Measurements from ENCODE around the gene MTHFD1L.
"Not testable (repeated sequence)": the region's sequence is repeated elsewhere in the genome, so short reads cannot be mapped to it uniquely, and the experiment has no call there.

Gene MTHFD1L

DNA sequence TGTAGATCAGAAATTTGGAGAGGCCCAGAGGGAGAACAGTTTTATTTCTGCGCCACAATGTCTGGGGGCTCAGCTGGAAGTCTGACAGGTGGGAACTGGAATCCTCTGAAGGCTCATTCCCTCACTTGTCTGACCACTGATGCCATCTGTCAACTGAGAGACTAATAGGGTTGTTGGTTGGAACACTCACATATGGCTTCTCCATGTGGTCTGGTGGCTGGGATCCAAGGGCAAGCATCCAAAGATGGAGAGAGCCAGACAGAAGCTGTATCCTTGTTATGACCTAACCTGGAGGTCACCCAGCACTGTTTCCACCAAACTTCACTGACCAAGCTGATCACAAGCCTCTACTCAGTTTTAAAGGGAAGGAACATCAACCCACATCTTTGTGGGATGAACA lies 256.4 kb downstream of the MTHFD1L start:
- H3K4me1 ChIP-seq (ENCODE audit: control insufficient read depth in 1 of 2, insufficient read depth in 2 of 2, low read length in 2 of 2) = peaks cover 0 to 3% of the 10 kb centered on the region in 2 donors
- H3K27ac ChIP-seq (ENCODE audit: low read length) = no peak overlapping the region

DNA sequence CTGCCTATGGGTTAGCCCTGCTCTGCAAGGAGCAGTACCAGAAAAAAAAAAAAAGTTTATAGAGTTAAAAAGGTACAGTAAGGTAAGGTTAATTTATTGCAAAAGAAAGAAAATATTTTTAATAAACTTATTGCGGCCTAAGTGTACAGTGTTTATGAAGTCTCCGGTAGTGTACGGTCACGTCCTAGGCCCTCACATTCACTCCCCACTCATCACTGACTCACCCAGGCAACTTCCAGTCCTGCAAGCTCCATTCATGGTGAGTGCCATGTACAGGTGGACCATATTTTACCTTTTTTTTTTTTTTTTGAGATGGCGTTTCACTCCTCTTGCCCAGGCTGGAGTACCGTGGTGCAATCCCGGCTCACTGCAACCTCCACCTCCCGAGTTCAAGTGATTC lies 258.1 kb downstream of the MTHFD1L start:
- not testable (repeated sequence) for H3K27me3 ChIP-seq (ENCODE audit: low read depth, low read length); H3K4me3 ChIP-seq (ENCODE audit: low read depth in 1 of 2, low read length in 2 of 2); H3K9me3 ChIP-seq (ENCODE audit: control insufficient read depth in 1 of 2, low read length in 2 of 2); H3K27ac ChIP-seq (ENCODE audit: low read length); H3K4me1 ChIP-seq (ENCODE audit: control insufficient read depth in 1 of 2, insufficient read depth in 2 of 2, low read length in 2 of 2); H3K36me3 ChIP-seq (ENCODE audit: control insufficient read depth in 1 of 2, insufficient read depth in 2 of 2, low read length in 2 of 2)

More for the DNA sequence above, 256.4 kb downstream of the MTHFD1L start:
- Histone ChIP-seq H3K9me3 (ENCODE audit: control insufficient read depth in 1 of 2, low read length in 2 of 2) (no peaks in the 10 kb centered on the region), H3K27me3 (ENCODE audit: low read depth, low read length) (no peaks in the 10 kb centered on the region), H3K4me3 (ENCODE audit: low read depth in 1 of 2, low read length in 2 of 2) (no peak overlapping the region), H3K36me3 (ENCODE audit: control insufficient read depth in 1 of 2, insufficient read depth in 2 of 2, low read length in 2 of 2) (no peaks in the 10 kb centered on the region)

DNA sequence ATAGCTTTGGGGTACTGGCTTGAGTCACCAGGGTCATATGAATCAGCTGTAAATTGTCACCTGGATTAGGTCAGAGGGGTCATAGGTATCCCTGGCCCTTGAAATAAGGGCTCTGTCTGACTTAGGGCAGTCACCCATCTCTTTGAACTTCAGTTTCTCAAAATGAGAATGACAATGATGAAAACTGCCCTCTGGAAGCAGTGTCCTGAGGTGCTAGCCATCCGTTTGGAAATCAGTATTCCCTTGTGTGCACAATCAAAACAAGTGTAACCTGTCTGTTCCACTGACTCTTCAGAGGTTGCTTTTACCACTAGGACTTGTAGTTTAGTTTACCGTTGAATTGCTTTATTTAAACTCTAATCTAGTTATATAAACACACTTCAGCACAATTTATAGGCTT lies 259.7 kb downstream of the MTHFD1L start:
- not testable (repeated sequence) for H3K27ac ChIP-seq (ENCODE audit: low read length); H3K4me3 ChIP-seq (ENCODE audit: low read depth in 1 of 2, low read length in 2 of 2); H3K27me3 ChIP-seq (ENCODE audit: low read depth, low read length); H3K36me3 ChIP-seq (ENCODE audit: control insufficient read depth in 1 of 2, insufficient read depth in 2 of 2, low read length in 2 of 2); H3K4me1 ChIP-seq (ENCODE audit: control insufficient read depth in 1 of 2, insufficient read depth in 2 of 2, low read length in 2 of 2); H3K9me3 ChIP-seq (ENCODE audit: control insufficient read depth in 1 of 2, low read length in 2 of 2)

DNA sequence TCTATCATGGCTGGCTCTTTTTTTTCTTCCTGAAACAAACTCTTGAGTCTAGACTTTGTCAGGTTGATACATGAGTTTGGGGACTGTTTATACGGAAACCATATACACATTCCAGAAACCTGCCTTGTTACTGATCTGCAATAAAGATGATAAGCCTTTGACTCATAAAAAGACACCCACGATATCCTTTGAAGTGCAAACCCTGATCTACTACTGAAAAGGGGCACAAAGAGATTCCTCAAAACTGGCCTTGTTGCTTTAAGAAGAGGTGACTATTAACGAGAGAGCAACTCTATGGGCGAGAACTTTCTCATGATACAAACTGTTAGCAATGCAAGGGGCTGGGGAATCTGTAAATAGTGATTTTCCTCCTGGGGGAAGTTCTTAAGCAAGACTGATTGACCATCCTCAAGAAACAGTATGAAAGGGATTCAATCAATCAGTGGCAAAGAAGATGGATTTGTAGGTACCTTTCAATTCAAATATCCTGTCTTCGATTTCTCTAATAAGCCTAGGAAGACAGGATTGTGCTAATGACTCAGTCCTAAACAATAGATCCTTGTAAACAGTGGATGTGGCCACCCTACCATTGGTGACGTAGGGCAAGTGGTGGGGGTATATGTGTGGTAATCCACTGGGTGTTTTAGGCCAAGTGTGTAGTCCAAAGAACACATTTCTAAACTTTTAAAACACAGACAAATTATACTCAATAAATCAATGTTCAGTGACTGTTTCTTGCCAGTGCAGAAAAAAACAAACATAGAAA lies 260.3 kb downstream of the MTHFD1L start:
- H3K27me3 ChIP-seq (ENCODE audit: low read depth, low read length); H3K4me3 ChIP-seq (ENCODE audit: low read depth in 1 of 2, low read length in 2 of 2); H3K4me1 ChIP-seq (ENCODE audit: control insufficient read depth in 1 of 2, insufficient read depth in 2 of 2, low read length in 2 of 2); H3K9me3 ChIP-seq (ENCODE audit: control insufficient read depth in 1 of 2, low read length in 2 of 2); H3K27ac ChIP-seq (ENCODE audit: low read length); H3K36me3 ChIP-seq (ENCODE audit: control insufficient read depth in 1 of 2, insufficient read depth in 2 of 2, low read length in 2 of 2): not testable (repeated sequence)

DNA sequence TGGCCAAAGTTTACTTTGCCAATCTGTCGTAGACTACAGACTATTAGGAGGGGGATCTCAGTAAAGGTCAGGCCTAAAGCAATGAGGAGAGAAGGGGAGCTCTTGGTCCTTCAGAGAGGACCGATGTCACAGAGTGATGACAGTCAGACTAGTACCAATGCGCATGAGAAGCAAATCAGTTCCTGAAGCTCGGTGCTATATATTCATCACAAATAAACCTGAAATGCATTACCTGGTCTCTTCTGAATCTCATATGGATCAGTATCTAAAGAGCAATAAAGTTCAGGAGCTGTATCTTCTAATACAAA lies 260.9 kb downstream of the MTHFD1L start:
- not testable (repeated sequence) for H3K27ac ChIP-seq (ENCODE audit: low read length); H3K27me3 ChIP-seq (ENCODE audit: low read depth, low read length); H3K4me3 ChIP-seq (ENCODE audit: low read depth in 1 of 2, low read length in 2 of 2); H3K9me3 ChIP-seq (ENCODE audit: control insufficient read depth in 1 of 2, low read length in 2 of 2); H3K36me3 ChIP-seq (ENCODE audit: control insufficient read depth in 1 of 2, insufficient read depth in 2 of 2, low read length in 2 of 2); H3K4me1 ChIP-seq (ENCODE audit: control insufficient read depth in 1 of 2, insufficient read depth in 2 of 2, low read length in 2 of 2)

DNA sequence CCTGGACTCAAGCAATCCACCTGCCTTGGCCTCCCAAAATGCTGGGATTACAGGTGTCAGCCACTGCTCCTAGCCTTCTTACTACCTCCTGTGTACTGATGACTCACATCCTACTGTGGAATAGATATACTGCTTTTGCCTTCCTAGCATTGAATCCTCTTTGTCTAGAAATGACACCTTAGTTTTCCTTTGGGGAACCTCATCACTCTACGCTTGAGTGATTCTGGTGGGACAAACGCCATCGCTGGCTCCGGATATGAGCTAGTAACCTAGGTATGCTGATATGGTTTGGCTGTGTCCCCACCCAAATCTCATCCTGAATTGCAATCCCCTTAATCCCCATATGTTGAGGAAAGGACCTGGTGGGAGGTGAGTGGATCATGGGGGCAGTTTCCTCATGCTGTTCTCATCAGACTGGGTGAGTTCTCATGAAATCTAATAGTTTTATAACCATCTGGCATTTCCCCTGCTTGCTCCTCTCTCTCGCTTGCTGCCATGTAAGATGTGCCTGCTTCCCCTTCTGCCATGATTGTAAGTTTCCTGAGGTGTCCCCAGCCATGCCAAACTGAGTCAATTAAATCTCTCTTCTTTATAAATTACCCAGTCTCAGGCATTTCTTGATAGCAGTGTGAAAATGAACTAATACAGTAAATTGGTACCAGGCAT lies 261.8 kb downstream of the MTHFD1L start:
- H3K27me3 ChIP-seq (ENCODE audit: low read depth, low read length); H3K4me1 ChIP-seq (ENCODE audit: control insufficient read depth in 1 of 2, insufficient read depth in 2 of 2, low read length in 2 of 2); H3K27ac ChIP-seq (ENCODE audit: low read length); H3K36me3 ChIP-seq (ENCODE audit: control insufficient read depth in 1 of 2, insufficient read depth in 2 of 2, low read length in 2 of 2); H3K4me3 ChIP-seq (ENCODE audit: low read depth in 1 of 2, low read length in 2 of 2); H3K9me3 ChIP-seq (ENCODE audit: control insufficient read depth in 1 of 2, low read length in 2 of 2): not testable (repeated sequence)

DNA sequence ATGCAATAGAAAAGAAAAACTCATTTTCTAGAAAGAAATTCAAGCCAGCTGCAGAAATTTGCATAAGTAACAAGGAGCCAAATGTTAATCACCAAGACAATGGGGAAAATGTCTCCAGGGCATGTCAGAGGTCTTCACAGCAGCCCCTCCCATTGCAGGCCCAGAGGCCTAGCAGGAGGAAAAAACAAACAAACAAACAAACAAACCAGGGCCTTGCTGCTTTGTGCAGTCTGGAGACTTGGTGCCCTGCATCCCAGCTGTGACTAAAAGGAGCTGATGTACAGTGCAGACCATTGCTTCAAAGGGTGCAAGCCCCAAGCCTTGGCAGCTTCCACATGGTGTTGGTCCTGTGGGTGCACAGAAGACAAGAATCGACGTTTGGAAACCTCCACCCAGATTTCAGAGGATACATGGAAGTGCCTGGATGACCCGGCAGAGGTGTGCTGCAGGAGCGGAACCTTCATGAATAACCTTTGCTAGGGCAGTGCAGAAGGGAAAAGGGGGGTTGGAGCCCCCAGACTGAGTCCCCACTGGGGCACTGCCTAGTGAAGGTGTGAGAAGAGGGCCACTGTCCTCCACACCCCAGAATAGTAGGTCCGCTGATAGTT lies 263.4 kb downstream of the MTHFD1L start:
- peaks cover 0 to 2% of the 10 kb centered on the region in 2 donors for H3K9me3 ChIP-seq (ENCODE audit: control insufficient read depth in 1 of 2, low read length in 2 of 2)
- no peak overlapping the region for H3K4me3 ChIP-seq (ENCODE audit: low read depth in 1 of 2, low read length in 2 of 2)
- no peaks in the 10 kb centered on the region for H3K36me3 ChIP-seq (ENCODE audit: control insufficient read depth in 1 of 2, insufficient read depth in 2 of 2, low read length in 2 of 2)
- H3K4me1 ChIP-seq (ENCODE audit: control insufficient read depth in 1 of 2, insufficient read depth in 2 of 2, low read length in 2 of 2) = peaks cover 0 to 3% of the 10 kb centered on the region in 2 donors
- H3K27ac ChIP-seq (ENCODE audit: low read length) = no peak overlapping the region
- no peaks in the 10 kb centered on the region for H3K27me3 ChIP-seq (ENCODE audit: low read depth, low read length)

DNA sequence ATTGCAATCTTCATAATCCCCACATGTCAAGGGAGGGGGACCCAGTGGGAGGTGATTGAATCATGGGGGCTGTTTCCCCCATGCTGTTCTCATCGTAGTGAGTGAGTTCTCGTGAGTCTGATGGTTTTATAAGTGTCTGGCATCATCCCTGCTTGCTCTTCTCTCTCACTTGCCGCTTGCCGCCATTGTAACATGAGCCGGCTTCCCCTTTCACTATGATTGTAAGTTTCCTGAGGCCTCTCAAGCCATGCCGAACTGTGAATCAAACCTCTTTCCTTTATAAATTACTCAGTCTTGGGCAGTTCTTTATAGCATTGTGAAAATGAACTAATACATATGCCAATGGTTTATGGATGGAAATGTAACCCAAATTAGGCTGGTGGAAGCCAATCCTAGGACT lies 264.8 kb downstream of the MTHFD1L start:
- H3K4me1 ChIP-seq (ENCODE audit: control insufficient read depth in 1 of 2, insufficient read depth in 2 of 2, low read length in 2 of 2) = no peaks in the 10 kb centered on the region
- H3K36me3 ChIP-seq (ENCODE audit: control insufficient read depth in 1 of 2, insufficient read depth in 2 of 2, low read length in 2 of 2) = no peaks in the 10 kb centered on the region
- H3K9me3 ChIP-seq (ENCODE audit: control insufficient read depth in 1 of 2, low read length in 2 of 2) = peaks cover 0 to 7% of the 10 kb centered on the region in 2 donors
- no peak overlapping the region for H3K4me3 ChIP-seq (ENCODE audit: low read depth in 1 of 2, low read length in 2 of 2)
- no peaks in the 10 kb centered on the region for H3K27me3 ChIP-seq (ENCODE audit: low read depth, low read length)
- H3K27ac ChIP-seq (ENCODE audit: low read length) = no peak overlapping the region

DNA sequence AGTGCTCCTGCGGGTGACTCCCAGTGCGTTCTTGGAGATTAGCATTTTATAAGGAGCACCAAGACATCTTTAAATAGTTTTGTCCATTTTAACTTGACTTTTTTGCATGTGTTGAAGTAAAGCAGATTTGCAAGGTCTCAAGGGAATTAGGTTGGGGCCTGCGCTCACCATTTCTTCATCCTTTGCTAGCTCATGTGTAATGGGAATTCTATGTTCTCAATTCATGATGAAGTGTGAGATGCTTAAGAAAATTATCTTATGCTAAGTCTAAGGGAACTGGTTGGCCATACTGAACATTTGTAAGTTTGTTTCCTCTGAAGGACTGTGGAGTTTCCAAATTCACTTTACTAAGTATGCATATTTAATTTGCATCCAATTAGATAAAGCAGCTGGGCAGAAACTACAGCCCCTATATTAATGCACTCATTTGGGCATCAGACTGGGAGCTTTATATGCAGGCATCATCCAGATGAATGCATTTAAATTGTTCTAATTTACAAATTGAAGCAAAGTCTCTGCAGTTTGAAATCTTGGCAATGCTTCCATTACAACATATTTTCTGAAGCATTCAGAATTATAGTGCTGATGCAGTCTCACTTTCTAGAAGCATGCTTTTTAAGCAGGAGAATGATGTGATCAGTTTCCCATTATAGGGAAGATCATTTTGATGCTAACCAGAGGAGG lies 266.0 kb downstream of the MTHFD1L start:
- no peak overlapping the region for H3K4me3 ChIP-seq (ENCODE audit: low read depth in 1 of 2, low read length in 2 of 2)
- no peak overlapping the region for H3K27ac ChIP-seq (ENCODE audit: low read length)
- no peaks in the 10 kb centered on the region for H3K36me3 ChIP-seq (ENCODE audit: control insufficient read depth in 1 of 2, insufficient read depth in 2 of 2, low read length in 2 of 2)
- no peaks in the 10 kb centered on the region for H3K27me3 ChIP-seq (ENCODE audit: low read depth, low read length)
- peaks cover 0 to 7% of the 10 kb centered on the region in 2 donors for H3K9me3 ChIP-seq (ENCODE audit: control insufficient read depth in 1 of 2, low read length in 2 of 2)
- no peaks in the 10 kb centered on the region for H3K4me1 ChIP-seq (ENCODE audit: control insufficient read depth in 1 of 2, insufficient read depth in 2 of 2, low read length in 2 of 2)

DNA sequence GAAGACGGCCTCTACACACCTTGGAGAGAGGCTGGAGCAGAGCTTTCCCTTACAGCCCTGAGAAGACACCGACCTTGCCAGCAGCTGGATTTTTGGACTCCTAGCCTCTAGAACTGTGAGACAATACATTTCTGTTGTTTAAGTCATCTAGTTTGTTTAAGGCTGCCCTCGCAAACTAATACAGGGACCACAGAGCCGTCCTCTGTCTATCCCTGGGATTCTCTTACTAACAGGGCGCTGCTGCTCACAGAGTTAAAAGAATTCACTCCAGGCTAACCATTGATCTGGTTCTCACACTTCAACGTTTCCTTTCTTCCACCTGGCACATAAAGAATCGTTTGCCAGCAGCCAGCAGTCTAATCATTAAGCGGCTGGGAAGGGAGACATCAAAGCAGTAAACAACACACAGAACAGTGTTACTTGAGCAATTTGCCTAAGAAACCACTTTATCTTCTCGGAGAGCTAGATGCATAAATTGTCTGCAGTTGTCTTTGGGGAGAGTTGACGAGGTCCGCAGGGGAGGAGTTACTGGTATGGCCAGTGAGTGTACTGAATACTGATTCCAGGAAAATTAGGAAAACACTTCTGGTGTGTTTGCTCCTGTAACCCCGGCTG lies 270.7 kb downstream of the MTHFD1L start:
- Histone ChIP-seq H3K4me1 (ENCODE audit: control insufficient read depth in 1 of 2, insufficient read depth in 2 of 2, low read length in 2 of 2) (no peaks in the 10 kb centered on the region), H3K27me3 (ENCODE audit: low read depth, low read length) (no peaks in the 10 kb centered on the region), H3K27ac (ENCODE audit: low read length) (no peak overlapping the region), H3K36me3 (ENCODE audit: control insufficient read depth in 1 of 2, insufficient read depth in 2 of 2, low read length in 2 of 2) (no peaks in the 10 kb centered on the region), H3K9me3 (ENCODE audit: control insufficient read depth in 1 of 2, low read length in 2 of 2) (peaks cover 0 to 7% of the 10 kb centered on the region in 2 donors), H3K4me3 (ENCODE audit: low read depth in 1 of 2, low read length in 2 of 2) (no peak overlapping the region)

DNA sequence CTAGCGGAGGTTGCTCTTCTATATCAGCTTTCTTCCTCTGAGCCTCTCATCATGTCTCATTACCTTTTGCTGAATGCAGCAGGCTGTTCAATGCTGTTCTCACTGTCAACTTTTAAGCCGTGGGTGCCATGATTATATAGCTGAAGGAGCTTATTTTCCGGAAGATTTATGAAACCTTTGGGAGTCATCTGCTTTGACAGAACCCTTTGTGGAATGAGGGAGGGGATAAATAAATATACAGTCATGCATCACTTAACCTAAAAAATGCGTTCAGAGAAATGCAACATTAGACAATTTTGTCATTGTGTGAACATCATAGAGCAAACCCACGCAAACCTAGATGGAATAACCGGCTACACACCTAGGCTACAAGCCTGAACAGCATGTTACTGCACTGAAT lies 272.0 kb downstream of the MTHFD1L start:
- no peaks in the 10 kb centered on the region for H3K36me3 ChIP-seq (ENCODE audit: control insufficient read depth in 1 of 2, insufficient read depth in 2 of 2, low read length in 2 of 2)
- no peak overlapping the region for H3K4me3 ChIP-seq (ENCODE audit: low read depth in 1 of 2, low read length in 2 of 2)
- H3K4me1 ChIP-seq (ENCODE audit: control insufficient read depth in 1 of 2, insufficient read depth in 2 of 2, low read length in 2 of 2) = no peaks in the 10 kb centered on the region
- H3K27me3 ChIP-seq (ENCODE audit: low read depth, low read length) = no peaks in the 10 kb centered on the region
- H3K9me3 ChIP-seq (ENCODE audit: control insufficient read depth in 1 of 2, low read length in 2 of 2) = peaks cover 0 to 5% of the 10 kb centered on the region in 2 donors
- H3K27ac ChIP-seq (ENCODE audit: low read length) = no peak overlapping the region
